ENCODE results near the gene PEPD.

Gene PEPD

GRCh38 chr19:33473653-33474305 is 47.8 kb downstream of the PEPD start:
- DNase-seq (ENCODE audit: low read depth), result no peak

- peak; percentile 86 for DNase-seq (ENCODE audit: low read depth)
Measured at GRCh38 chr19:33472691-33473652, 48.6 kb downstream of the PEPD start.

- DNase-seq (ENCODE audit: low read depth), result no peak
Measured at GRCh38 chr19:33472226-33472625, 49.4 kb downstream of the PEPD start.

GRCh38 chr19:33471111-33471996 is 50.2 kb downstream of the PEPD start:
- DNase-seq (ENCODE audit: low read depth), result no peak

- no peak for DNase-seq (ENCODE audit: low read depth)
Measured at GRCh38 chr19:33470686-33471085, 50.9 kb downstream of the PEPD start.

GRCh38 chr19:33470040-33470330 is 51.6 kb downstream of the PEPD start:
- DNase-seq (ENCODE audit: low read depth), result no peak

- no peak for DNase-seq (ENCODE audit: low read depth)
Measured at GRCh38 chr19:33469171-33470039, 52.2 kb downstream of the PEPD start.

- no peak for DNase-seq (ENCODE audit: low read depth)
Measured at GRCh38 chr19:33468361-33469170, 53.0 kb downstream of the PEPD start.

- no peak for DNase-seq (ENCODE audit: low read depth)
Measured at GRCh38 chr19:33467851-33468250, 53.7 kb downstream of the PEPD start.

- DNase-seq (ENCODE audit: low read depth), result no peak
Measured at GRCh38 chr19:33465834-33466233, 55.8 kb downstream of the PEPD start.

- DNase-seq (ENCODE audit: low read depth), result no peak
Measured at GRCh38 chr19:33465371-33465770, 56.2 kb downstream of the PEPD start.

GRCh38 chr19:33464733-33465115 is 56.9 kb downstream of the PEPD start:
- no peak for DNase-seq (ENCODE audit: low read depth)

GRCh38 chr19:33464010-33464732 is 57.4 kb downstream of the PEPD start:
- DNase-seq (ENCODE audit: low read depth), result no peak

- no peak for DNase-seq (ENCODE audit: low read depth)
Measured at GRCh38 chr19:33463199-33463598, 58.4 kb downstream of the PEPD start.

GRCh38 chr19:33462112-33462791 is 59.3 kb downstream of the PEPD start:
- no peak for DNase-seq (ENCODE audit: low read depth)

GRCh38 chr19:33461256-33462111 is 60.1 kb downstream of the PEPD start:
- no peak for DNase-seq (ENCODE audit: low read depth)

GRCh38 chr19:33460221-33460908 is 61.2 kb downstream of the PEPD start:
- DNase-seq (ENCODE audit: low read depth), result no peak

Measured in fibroblast of gingiva (primary cell).